Right hindlimb (tissue), 1 donor: ENCODE results near the gene DDX59.

Experiments
- DNase-seq: peaks from one replicate; pipeline ENCODE4 v3.0.0-alpha.2; 2018

Gene DDX59

DNA sequence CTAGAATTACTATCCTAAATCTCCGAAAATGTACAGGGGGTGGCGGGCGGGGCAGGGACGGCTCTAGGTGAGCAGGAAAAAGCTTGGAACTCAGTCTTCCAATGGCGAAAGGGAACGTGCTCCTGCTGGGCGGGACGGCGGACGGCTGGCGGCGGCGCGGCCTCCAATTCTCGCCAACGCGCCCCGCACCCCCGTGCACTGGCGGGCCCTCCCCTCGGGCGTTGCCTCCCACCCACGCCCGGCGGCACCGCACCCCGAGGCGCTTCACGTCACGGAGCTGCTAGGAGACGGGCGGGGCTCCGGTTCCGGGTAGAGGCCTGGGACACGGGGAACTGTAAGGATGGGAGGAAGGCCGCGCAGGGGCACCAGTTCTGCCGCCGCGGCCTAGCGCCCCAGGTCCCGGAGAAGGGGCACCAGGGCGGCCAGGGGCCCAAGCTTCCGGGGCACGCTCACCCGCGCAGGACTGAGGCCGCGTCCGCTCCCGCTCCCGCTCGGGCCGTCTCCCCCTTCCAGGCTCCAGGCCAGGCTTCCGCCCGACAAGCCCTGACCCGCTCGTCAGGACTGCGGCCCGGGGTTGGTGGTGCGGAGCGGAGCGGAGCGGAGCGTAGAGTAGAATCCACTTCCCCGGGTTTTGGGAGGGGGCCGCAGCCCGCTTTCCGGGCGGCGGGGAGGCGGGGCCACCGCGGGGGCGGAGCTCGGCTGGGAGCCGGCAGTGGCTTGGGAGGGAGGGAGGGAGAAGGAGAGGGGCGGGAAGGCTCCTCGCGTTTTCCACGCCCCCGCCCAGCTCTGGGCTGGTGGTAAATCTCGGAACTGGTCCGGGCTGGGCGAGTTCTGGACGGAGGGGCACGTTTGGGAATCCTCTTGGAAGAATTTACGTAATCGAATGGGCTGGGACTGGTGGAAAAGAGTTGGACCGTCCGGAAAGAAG is at the start of gene DDX59:
TSS of gene DDX59 (minus strand) at position 594 of the 928 bp plus-strand sequence. CDS start 3,167 bp downstream, outside the sequence.
- DNase-seq, result peak; percentile 99

GRCh38 chr1:200714504-200715187 is 44.9 kb upstream of the DDX59 start:
- DNase-seq, result no peak

DNA sequence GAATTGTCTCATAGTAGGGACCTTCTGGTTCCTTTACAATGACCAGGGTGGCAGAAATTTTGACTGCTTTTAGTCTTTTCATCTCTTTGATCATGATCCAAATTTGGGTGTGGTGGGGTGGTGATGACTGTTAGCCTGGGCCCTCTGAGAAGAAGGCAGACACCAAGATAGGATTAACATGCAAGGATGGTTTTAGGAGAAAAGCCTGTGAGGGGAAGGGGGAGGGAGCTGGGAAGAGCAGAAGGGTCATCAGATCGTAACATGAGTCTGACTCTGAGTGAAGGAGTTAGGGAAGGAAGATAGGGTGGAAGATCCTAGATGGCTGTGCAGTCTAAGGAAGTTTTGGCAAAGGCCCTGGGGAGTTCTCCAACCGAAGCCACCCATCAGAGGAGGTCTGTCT is 40.5 kb upstream of the DDX59 start:
- no peak for DNase-seq

GRCh38 chr1:200708769-200709168 is 39.1 kb upstream of the DDX59 start:
- DNase-seq, result no peak

- DNase-seq, result no peak
Measured at GRCh38 chr1:200708161-200708560, 38.5 kb upstream of the DDX59 start.

DNA sequence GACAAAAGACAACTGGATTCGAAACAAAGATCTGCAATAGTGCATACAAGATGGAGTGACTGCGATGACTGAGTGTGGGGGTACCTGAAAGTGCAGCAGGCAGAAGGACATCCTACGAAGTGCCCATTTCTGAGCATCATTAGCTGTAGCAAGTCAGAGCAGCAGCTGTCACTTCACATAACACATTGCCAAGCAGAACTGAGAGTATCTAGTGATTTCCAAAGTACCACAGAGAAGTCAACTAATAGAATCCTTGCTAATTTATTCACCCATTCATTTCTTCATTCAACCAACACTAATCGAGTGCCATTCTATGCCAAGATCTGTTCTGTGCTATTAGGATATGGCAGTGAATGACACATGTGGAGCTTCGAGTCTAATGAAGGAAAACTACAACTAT is 37.4 kb upstream of the DDX59 start:
- DNase-seq, result no peak

DNA sequence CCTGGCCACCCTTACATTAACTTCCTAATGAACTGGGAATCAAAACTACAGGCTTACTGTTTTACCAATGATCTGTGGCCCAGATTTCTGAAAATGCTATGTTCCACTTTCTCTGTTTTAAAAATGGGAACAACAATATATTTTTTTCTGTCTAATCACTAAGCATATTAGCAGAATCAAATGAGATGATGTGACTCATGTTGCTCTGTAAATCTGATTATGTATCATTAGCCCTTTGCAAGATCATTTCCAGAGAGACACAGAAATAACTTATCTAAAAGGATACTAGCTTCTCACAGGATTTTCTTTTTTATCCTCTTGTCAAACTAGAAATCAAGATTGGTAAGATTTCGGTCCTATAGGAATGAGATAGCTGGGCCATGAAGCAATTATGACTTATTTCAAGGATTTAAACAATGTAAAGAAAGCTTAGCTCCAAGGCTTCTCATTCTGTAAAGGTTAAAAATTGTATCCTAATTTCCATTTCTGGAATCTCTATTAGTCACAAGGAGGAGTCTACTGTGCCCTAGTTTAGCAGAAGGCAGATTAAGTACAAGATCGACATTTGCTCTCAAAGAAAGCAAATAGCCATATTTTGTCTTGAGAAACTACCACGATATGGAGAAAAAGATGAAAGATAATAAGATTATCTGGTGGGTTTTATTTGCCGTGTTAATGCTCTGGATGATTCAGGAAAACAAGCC is 36.6 kb upstream of the DDX59 start:
- no peak for DNase-seq

- DNase-seq, result no peak
Measured at GRCh38 chr1:200704986-200705500, 35.3 kb upstream of the DDX59 start.

- no peak for DNase-seq
Measured at GRCh38 chr1:200699871-200700270, 30.2 kb upstream of the DDX59 start.

DNA sequence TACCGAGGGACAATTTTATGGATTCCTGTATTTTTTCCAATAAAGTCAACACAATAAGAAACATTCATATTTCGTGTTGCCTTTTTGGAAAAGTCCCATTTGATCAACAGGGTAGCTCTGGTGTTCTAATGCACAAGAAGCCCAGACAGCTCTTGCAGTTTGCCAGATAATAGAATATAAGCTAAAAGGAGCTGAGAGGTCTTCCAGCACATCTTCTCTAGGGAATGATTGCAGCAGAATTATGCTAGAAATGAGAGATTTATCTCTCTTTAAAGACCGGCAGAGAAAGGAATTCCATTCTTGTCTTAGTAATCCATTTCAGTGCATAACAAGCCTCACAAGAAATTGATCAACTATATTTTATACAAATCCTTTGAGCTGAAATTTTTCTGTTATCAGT is 25.0 kb upstream of the DDX59 start:
- no peak for DNase-seq

- DNase-seq, result no peak
Measured at GRCh38 chr1:200693327-200693726, 23.6 kb upstream of the DDX59 start.

DNA sequence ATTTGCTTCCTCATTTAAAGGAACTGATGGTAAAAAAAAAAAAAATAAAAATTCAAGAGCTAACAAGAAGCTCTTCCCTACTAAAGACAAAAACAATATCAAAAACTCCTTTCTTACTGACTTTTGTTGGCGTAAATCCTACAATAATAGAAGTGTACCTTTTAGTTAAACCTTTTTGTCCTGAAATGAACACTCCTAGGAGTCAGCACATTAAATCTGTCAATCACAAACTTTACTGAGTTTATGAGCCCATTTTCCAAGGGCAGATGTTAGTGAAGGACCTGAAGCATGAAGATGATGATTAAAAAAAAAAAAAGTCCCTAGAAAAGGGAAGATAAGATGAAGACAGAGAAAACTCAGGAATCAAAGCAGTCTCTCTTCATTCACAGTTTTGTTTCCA is 22.6 kb upstream of the DDX59 start:
- no peak for DNase-seq

DNA sequence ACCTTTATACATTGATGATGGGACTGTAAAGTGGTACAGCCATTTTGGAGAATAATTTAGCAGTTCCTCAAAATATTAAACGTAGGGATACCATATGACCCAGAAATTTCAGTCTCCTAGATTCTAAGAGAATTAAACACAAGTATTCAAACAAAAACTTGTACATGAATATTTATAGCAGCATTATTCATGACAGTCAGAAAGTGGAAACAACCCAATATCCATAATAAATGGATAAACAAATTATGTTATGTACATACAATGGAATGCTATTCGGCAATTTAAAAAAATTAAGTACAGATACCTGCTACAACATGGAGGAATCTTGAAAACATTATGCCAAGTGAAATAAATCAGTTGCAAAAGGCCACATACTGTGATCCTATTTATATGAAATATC is 16.9 kb upstream of the DDX59 start:
- DNase-seq, result no peak

DNA sequence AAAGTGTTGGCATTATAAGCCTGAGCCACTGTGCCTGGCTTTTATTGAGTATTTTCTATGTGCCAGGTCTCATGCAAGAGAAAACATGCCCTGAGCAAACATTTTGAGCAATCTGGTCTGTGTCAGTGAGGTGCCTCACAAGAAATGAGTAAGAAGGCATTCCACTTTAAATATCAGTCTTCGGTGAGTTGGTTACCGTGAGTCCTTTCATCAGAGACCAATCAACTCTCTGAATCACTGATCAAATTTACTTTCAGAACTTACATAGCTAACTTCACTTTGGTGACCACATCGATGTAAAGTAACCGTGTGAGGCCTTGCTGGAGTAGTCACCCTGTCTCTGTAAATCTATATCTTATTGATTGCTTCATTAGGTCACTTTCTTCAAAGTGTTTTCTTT is 14.3 kb upstream of the DDX59 start:
- no peak for DNase-seq

DNA sequence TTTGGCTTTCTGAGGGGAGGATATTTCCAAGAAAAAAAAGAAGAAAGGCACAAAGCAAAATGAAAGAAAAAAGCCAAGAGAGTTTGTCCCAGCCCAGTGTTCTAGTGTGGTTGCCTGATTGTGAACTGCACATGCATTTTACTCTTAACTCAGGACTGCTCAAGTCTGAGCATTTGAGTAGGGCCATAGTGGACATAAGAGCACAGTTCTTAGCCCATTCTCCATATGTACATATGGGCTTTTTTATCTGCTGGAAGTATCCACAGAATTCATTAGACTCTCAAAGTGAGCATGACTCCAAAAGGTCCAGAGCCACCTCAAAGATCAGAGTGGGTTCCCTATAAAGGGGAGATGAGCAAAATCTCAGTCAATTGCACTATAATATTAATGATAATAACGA is 13.6 kb upstream of the DDX59 start:
- no peak for DNase-seq

GRCh38 chr1:200681231-200681630 is 11.5 kb upstream of the DDX59 start:
- no peak for DNase-seq

GRCh38 chr1:200676829-200677228 is 7.1 kb upstream of the DDX59 start:
- no peak for DNase-seq

DNA sequence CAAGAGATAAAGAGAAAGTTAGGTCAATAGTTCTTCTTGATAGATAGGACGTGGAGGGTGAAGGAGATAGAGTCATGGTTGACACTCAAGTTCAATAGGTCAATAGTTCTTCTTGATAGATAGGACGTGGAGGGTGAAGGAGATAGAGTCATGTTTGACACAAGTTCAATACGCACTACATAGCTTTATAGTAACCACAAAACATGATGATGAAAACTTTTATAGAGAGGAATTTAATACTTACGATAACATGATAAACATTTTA is 5.8 kb upstream of the DDX59 start:
- DNase-seq, result no peak

- no peak for DNase-seq
Measured at GRCh38 chr1:200674838-200675587, 5.3 kb upstream of the DDX59 start.

GRCh38 chr1:200673952-200674823 is 4.5 kb upstream of the DDX59 start:
- no peak for DNase-seq

DNA sequence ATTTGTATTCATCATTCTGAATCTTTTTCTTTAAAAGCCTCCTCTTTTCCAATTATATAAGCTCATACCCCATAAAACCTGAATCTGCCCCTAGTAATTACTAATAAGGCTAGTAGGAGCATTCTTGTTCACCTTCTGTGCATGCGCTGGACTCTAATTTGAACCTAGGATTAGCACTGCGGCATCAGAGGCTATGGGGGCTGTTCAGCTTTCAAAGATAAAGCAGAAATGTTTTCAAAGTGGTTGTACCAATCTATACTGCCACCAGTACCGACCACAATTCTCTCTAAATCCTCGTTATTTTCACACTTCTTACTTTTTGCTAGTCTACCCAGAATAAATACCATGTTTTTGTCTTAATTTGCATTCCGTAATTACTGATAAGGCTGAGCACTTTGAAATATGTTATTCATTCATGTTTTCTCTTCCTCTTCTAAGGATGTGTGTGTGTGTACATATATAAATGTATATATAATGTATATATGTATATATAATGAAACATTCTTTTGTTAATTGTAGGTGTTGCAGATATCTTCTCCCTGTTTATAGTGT is 1.6 kb upstream of the DDX59 start:
- DNase-seq, result no peak
